KMS-11 (cell line): ENCODE results near the gene NDUFA6.
A peak's percentile ranks its signal among the peaks of the same experiment; 100 is the strongest.

Experiments
- H2AFZ ChIP-seq: fragments of 200-600 bp; sonication (generic); 2 replicates; pipeline ENCODE4 v1.6.1; 2016; ENCODE audit warnings: antibody characterized with exemption, mixed run types, low read depth
- H3K27ac ChIP-seq: fragments of 200-600 bp; sonication (generic); 2 replicates; pipeline ENCODE4 v1.6.1; 2016; ENCODE audit warnings: mild to moderate bottlenecking, mixed run types
- H3K27me3 ChIP-seq: fragments of 200-600 bp; sonication (generic); 2 replicates; pipeline ENCODE4 v1.6.1; 2017; ENCODE audit warnings: mild to moderate bottlenecking, low read depth, mixed run types, moderate library complexity; ENCODE audit not compliant: insufficient read depth
- H3K36me3 ChIP-seq: fragments of 200-600 bp; sonication (generic); 2 replicates; pipeline ENCODE4 v1.6.1; 2017; ENCODE audit warnings: mild to moderate bottlenecking, mixed run types; ENCODE audit not compliant: insufficient read depth
- H3K4me1 ChIP-seq: fragments of 200-600 bp; sonication (generic); 2 replicates; pipeline ENCODE4 v1.6.1; 2016; ENCODE audit warnings: mild to moderate bottlenecking, low read depth, mixed run types; ENCODE audit not compliant: poor library complexity, severe bottlenecking
- H3K4me2 ChIP-seq: fragments of 200-600 bp; sonication (generic); 2 replicates; pipeline ENCODE4 v1.7.0; 2016; ENCODE audit warnings: mild to moderate bottlenecking, mixed run types
- H3K4me3 ChIP-seq: fragments of 200-600 bp; sonication (generic); IDR thresholded peaks from 2 replicates; pipeline ENCODE4 v1.6.1; 2017; ENCODE audit warnings: low read depth, low read length, mixed read lengths; ENCODE audit not compliant: insufficient read depth
- H3K79me2 ChIP-seq: fragments of 200-600 bp; sonication (generic); 2 replicates; pipeline ENCODE4 v1.6.1; 2016; ENCODE audit warnings: low read depth, mixed run types; ENCODE audit not compliant: insufficient read depth
- H3K9ac ChIP-seq: fragments of 200-600 bp; sonication (generic); 2 replicates; pipeline ENCODE4 v1.6.1; 2016; ENCODE audit warnings: mild to moderate bottlenecking, mixed run types
- H4K20me1 ChIP-seq: fragments of 200-600 bp; sonication (generic); 2 replicates; pipeline ENCODE4 v1.6.1; 2016; ENCODE audit warnings: mild to moderate bottlenecking, mixed run types; ENCODE audit not compliant: insufficient read depth
- CTCF ChIP-seq: fragments of 200-600 bp; sonication (generic); conservative IDR thresholded peaks from 2 replicates; pipeline ENCODE4 v1.6.1; 2017; ENCODE audit warnings: low read depth, mild to moderate bottlenecking, antibody characterized with exemption, low read length, moderate library complexity, mixed read lengths

Gene NDUFA6

DNA sequence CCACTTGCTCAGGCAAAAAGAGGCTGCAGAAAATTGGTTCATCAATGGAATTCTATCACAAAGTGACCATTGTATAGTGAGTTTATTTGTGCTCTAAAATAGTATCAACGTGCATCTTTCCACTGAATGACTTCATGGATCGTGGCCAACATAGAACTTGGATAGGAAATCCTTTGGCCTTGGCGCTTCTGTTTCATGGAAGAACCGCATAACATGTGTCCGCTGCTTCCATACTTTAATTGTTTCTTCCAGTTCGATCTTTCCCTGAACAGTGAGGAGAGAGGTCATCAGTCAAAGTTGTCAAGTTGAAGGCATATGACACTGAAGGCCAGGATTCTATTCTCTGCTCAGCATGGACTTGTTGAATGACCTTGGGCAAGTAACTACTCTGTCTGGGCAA is 4.5 kb downstream of the NDUFA6 start:
- H2AFZ ChIP-seq, result no peak overlapping the region
- no peak for TF ChIP-seq CTCF
- H3K79me2 ChIP-seq, result peaks cover 27% of the 10 kb centered on the region
- no peaks in the 10 kb centered on the region for H3K27me3 ChIP-seq
- H3K27ac ChIP-seq, result no peak overlapping the region
- H3K4me2 ChIP-seq, result no peak overlapping the region
- no peak overlapping the region for H3K4me3 ChIP-seq
- no peaks in the 10 kb centered on the region; the same call in 1 of the 2 replicates for H3K36me3 ChIP-seq
- no peaks in the 10 kb centered on the region for H4K20me1 ChIP-seq
- H3K4me1 ChIP-seq, result peaks cover 10% of the 10 kb centered on the region
- no peak overlapping the region for H3K9ac ChIP-seq

DNA sequence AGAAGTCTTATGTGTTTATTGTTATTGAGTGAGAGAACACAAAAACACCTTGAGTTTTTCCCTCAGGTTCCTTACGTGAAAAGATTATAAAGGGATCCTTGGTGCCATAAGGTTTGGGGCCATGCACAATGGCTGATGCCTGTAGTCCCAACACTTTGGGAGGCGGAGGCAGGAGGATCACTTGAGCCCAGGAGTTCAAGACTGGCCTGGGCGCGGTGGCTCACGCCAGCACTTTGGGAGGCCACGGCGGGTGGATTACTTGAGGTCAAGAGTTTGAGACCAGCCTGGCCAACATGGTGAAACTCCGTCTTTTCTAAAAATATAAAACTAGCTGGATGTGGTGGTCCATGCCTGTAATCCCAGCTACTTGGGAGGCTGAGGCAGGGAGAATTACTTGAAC is 5.7 kb downstream of the NDUFA6 start:
- no peak overlapping the region for H3K4me3 ChIP-seq
- H3K79me2 ChIP-seq, result peaks cover 34% of the 10 kb centered on the region
- no peaks in the 10 kb centered on the region for H3K27me3 ChIP-seq
- H3K4me2 ChIP-seq, result no peak overlapping the region
- no peak for TF ChIP-seq CTCF
- no peak overlapping the region for H2AFZ ChIP-seq
- no peaks in the 10 kb centered on the region; the same call in 1 of the 2 replicates for H3K36me3 ChIP-seq
- no peaks in the 10 kb centered on the region for H4K20me1 ChIP-seq
- no peak overlapping the region for H3K9ac ChIP-seq
- H3K4me1 ChIP-seq, result peaks cover 10% of the 10 kb centered on the region
- H3K27ac ChIP-seq, result no peak overlapping the region

DNA sequence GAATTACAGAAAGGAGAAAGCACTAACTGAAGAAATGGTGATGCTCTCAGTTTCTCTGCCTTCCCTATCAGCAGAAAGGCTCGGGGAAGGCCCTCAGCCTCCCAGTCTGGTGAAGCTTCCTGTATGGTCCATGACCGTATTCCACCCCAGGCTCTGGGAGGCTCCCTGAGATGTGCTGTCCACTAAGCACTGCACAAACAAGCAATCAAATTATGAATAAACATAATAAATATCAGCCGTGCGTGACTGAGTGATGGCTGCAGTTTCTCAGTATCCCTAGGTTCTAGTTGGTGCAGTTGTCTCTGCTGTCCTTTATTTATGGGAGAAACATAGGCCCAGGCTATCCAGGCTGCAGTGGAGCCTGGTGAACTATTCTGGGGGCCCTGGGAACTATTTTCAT is 7.5 kb downstream of the NDUFA6 start:
- no peaks in the 10 kb centered on the region for H3K4me1 ChIP-seq
- no peaks in the 10 kb centered on the region for H4K20me1 ChIP-seq
- H3K9ac ChIP-seq, result no peak overlapping the region
- H3K4me2 ChIP-seq, result no peak overlapping the region
- H3K36me3 ChIP-seq, result no peaks in the 10 kb centered on the region; the same call in 1 of the 2 replicates
- no peak for TF ChIP-seq CTCF
- peaks cover 20% of the 10 kb centered on the region; the same call in 1 of the 2 replicates for H3K79me2 ChIP-seq
- H3K27ac ChIP-seq, result no peak overlapping the region
- H3K4me3 ChIP-seq, result no peak overlapping the region
- no peak overlapping the region for H2AFZ ChIP-seq
- H3K27me3 ChIP-seq, result no peaks in the 10 kb centered on the region

- TF ChIP-seq CTCF, result no peak
- H3K36me3 ChIP-seq, result no peaks in the 10 kb centered on the region; the same call in 1 of the 2 replicates
- no peaks in the 10 kb centered on the region for H3K27me3 ChIP-seq
- H2AFZ ChIP-seq, result peak overlapping the region; percentile 96
- H3K9ac ChIP-seq, result peak overlapping the region; percentile 98
- peak overlapping the region; percentile 79 for H3K4me2 ChIP-seq
- peaks cover 11% of the 10 kb centered on the region; the same call in 1 of the 2 replicates for H3K79me2 ChIP-seq
- H3K4me3 ChIP-seq, result no peak overlapping the region
- no peaks in the 10 kb centered on the region for H3K4me1 ChIP-seq
- no peaks in the 10 kb centered on the region for H4K20me1 ChIP-seq
- peak overlapping the region; percentile 94 for H3K27ac ChIP-seq
Measured at GRCh38 chr22:42080287-42080686, 10.3 kb downstream of the NDUFA6 start.
